Measurements from ENCODE around the gene LUM. TPM values are rescaled to one million over a fixed set of nuclear protein-coding genes. Genes with fewer than 3 reads are reported as not detected.

Gene LUM
- polyA plus RNA-seq, 3 donors = not detected

DNA sequence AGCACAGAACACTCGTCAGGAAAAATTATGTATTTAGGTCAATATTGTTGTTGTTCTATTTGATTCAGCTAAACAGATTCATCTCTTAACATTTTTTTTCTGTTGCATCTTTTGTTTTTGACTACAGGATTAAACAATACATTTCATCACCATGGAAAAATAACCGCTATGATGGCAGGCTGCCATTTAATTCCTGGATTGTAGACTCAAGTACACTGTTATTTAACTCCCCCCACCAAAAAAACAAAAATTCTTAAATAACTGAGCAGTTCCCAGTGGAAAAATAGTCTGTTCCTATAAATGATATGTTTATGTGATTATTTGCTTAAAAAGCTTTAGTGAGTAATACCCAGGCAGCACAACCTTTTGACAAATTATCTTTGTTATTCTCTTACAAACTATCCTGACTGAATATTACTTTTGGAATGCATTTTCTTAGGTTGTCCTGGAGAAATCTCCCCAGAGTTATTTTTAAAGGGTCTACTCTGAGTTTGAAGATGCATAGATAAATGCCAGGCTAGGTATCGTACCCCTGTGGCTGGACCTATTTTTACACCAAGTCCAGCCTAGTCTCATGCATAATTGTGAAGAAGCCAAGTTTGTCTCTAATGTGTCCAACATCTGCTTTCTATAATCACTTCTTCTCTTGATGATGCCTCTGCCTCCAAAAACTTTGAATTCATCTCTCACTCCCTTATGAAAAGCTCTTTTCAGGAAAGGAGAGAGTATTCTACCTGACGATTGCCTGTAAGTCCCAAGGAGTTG is 57.2 kb downstream of the LUM start:
- H3K27me3 ChIP-seq (ENCODE audit: control insufficient read depth in 2 of 2, insufficient read depth in 2 of 2, low read length in 2 of 2) = no peaks in the 10 kb centered on the region

More for the DNA sequence above, 57.2 kb downstream of the LUM start:
- no peaks in the 10 kb centered on the region for H4K20me1 ChIP-seq (ENCODE audit: insufficient read depth, low read length)
- H3K4me1 ChIP-seq (ENCODE audit: control insufficient read depth in 1 of 2, insufficient read depth in 2 of 2, low read length in 2 of 2) = no peaks in the 10 kb centered on the region
- H2AFZ ChIP-seq (ENCODE audit: insufficient read depth, low read depth, low read length, poor library complexity, severe bottlenecking) = no peak overlapping the region
- no peak overlapping the region for H3K27ac ChIP-seq (ENCODE audit: low read depth in 1 of 2, low read length in 2 of 2)
- H3K79me2 ChIP-seq (ENCODE audit: insufficient read depth, low read length) = no peaks in the 10 kb centered on the region
- no peak for DNase-seq
- TF ChIP-seq, protein P1, sequence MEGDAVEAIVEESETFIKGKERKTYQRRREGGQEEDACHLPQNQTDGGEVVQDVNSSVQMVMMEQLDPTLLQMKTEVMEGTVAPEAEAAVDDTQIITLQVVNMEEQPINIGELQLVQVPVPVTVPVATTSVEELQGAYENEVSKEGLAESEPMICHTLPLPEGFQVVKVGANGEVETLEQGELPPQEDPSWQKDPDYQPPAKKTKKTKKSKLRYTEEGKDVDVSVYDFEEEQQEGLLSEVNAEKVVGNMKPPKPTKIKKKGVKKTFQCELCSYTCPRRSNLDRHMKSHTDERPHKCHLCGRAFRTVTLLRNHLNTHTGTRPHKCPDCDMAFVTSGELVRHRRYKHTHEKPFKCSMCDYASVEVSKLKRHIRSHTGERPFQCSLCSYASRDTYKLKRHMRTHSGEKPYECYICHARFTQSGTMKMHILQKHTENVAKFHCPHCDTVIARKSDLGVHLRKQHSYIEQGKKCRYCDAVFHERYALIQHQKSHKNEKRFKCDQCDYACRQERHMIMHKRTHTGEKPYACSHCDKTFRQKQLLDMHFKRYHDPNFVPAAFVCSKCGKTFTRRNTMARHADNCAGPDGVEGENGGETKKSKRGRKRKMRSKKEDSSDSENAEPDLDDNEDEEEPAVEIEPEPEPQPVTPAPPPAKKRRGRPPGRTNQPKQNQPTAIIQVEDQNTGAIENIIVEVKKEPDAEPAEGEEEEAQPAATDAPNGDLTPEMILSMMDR (IDR thresholded peaks at IDR 0.05) = no peak
- H3K36me3 ChIP-seq (replicated peaks in 1 of 2; ENCODE audit: control insufficient read depth in 1 of 2, insufficient read depth in 2 of 2, low read length in 2 of 2) = no peaks in the 10 kb centered on the region
- no peaks in the 10 kb centered on the region for H3K27me3 Mint-ChIP-seq (ENCODE audit: low read depth in 3 of 3)
- H3K27ac Mint-ChIP-seq = no peak overlapping the region
- no peak overlapping the region for H3K4me3 ChIP-seq (replicated peaks in 1 of 3; ENCODE audit: low read depth in 2 of 3, low read length in 3 of 3)
- no peaks in the 10 kb centered on the region for H3K9me3 ChIP-seq (replicated peaks in 1 of 2; ENCODE audit: control insufficient read depth in 1 of 2, insufficient read depth in 1 of 2, low read length in 2 of 2)
- H3K4me3 Mint-ChIP-seq = no peak overlapping the region
- no CpG with 5 or more reads among the region's 4 CpGs for WGBS (ENCODE audit: insufficient coverage)
- H3K9ac ChIP-seq (ENCODE audit: insufficient read depth, low read length, poor library complexity, severe bottlenecking) = no peak overlapping the region
- intact Hi-C loops (cut with micrococcal nuclease) = no loop called here
- no peak overlapping the region for H3K4me2 ChIP-seq (replicated peaks; ENCODE audit: extremely low read depth, low read length, poor library complexity, severe bottlenecking)
- H3K4me1 Mint-ChIP-seq = no peaks in the 10 kb centered on the region
- H3K36me3 Mint-ChIP-seq = no peaks in the 10 kb centered on the region
- H3K9me3 Mint-ChIP-seq = no peaks in the 10 kb centered on the region

Other genes with a start within 250 kb of the LUM start
- not detected for gene CCER1, start 156.3 kb downstream of the LUM start, polyA plus RNA-seq
- not detected for gene EPYC, start 106.5 kb downstream of the LUM start, polyA plus RNA-seq
- gene KERA, start 53.5 kb downstream of the LUM start, polyA plus RNA-seq = not detected
- gene DCN, start 71.3 kb upstream of the LUM start, polyA plus RNA-seq = not detected